Liver (tissue), 9 donors: ENCODE results near the gene SNTA1. TPM values are rescaled to one million over a fixed set of nuclear protein-coding genes. Genes with fewer than 3 reads are reported as not detected.

Experiments used
- DNase-seq: peaks from one replicate; pipeline ENCODE4 v3.0.0-alpha.2; 2017; ENCODE audit warnings: low spot score
- H3K27ac ChIP-seq, 2 donors: one replicate each; pipeline ENCODE4 v1.7.0; 2013; ENCODE audit warnings: inconsistent platforms in 2 of 2, low read length in 2 of 2, control low read depth in 1 of 2, low read depth in 1 of 2, mild to moderate bottlenecking in 1 of 2
- H3K27me3 ChIP-seq, 4 donors: one replicate each; pipeline versions ENCODE4 v1.6.1 to v1.7.0; 2013; ENCODE audit warnings: low read length in 3 of 4, inconsistent platforms in 1 of 4, mild to moderate bottlenecking in 1 of 4, moderate library complexity in 1 of 4; ENCODE audit not compliant: control insufficient read depth in 4 of 4, insufficient read depth in 4 of 4
- H3K36me3 ChIP-seq, 4 donors: one replicate each; pipeline versions ENCODE4 v1.6.1 to v1.7.0; 2013; ENCODE audit warnings: low read length in 3 of 4, mild to moderate bottlenecking in 3 of 4, low read depth in 1 of 4, moderate library complexity in 1 of 4; ENCODE audit not compliant: control insufficient read depth in 4 of 4, insufficient read depth in 3 of 4
- H3K4me1 ChIP-seq, 4 donors: one replicate each; pipeline versions ENCODE4 v1.6.1 to v1.7.0; 2013; ENCODE audit warnings: low read length in 3 of 4, mild to moderate bottlenecking in 3 of 4, moderate library complexity in 1 of 4; ENCODE audit not compliant: control insufficient read depth in 4 of 4, insufficient read depth in 4 of 4
- H3K4me3 ChIP-seq, 3 donors: one replicate each; pipeline versions ENCODE4 v1.6.1 to v1.7.0; 2013; ENCODE audit warnings: low read length in 3 of 3, control low read depth in 1 of 3, low read depth in 1 of 3, mild to moderate bottlenecking in 1 of 3
- H3K9ac ChIP-seq, 2 donors: one replicate each; pipeline ENCODE4 v1.7.0; 2013; ENCODE audit warnings: low read length in 2 of 2, mild to moderate bottlenecking in 2 of 2, moderate library complexity in 2 of 2, control low read depth in 1 of 2, low read depth in 1 of 2
- H3K9me3 ChIP-seq, 4 donors: one replicate each; pipeline versions ENCODE4 v1.6.1 to v1.7.0; 2013; ENCODE audit warnings: low read length in 3 of 4; ENCODE audit not compliant: control insufficient read depth in 4 of 4
- FOXA1 ChIP-seq: IDR thresholded peaks from 2 replicates; pipeline ENCODE4 v1.6.1; 2016; ENCODE audit warnings: antibody characterized with exemption
- FOXA2 ChIP-seq: IDR thresholded peaks from 2 replicates; pipeline ENCODE4 v1.6.1; 2016; ENCODE audit warnings: antibody characterized with exemption
- GABPA ChIP-seq, 2 donors: IDR thresholded peaks in 1 of 2; conservative IDR thresholded peaks in 1 of 2; 2 replicates each; pipeline ENCODE4 v1.6.1; 2016; ENCODE audit warnings: antibody characterized with exemption in 2 of 2, mild to moderate bottlenecking in 1 of 2, moderate library complexity in 1 of 2
- HNF4A ChIP-seq, 2 donors: conservative IDR thresholded peaks; 2 replicates each; pipeline ENCODE4 v1.6.1; 2016; ENCODE audit warnings: antibody characterized with exemption in 2 of 2, mild to moderate bottlenecking in 2 of 2
- HNF4G ChIP-seq: IDR thresholded peaks from 2 replicates; pipeline ENCODE4 v1.6.1; 2016; ENCODE audit warnings: antibody characterized with exemption
- NR2F2 ChIP-seq: IDR thresholded peaks from 2 replicates; pipeline ENCODE4 v1.6.1; 2016; ENCODE audit warnings: antibody characterized with exemption
- RXRA ChIP-seq, 2 donors: IDR thresholded peaks; 2 replicates each; pipeline ENCODE4 v1.6.1; 2017 to 2018; ENCODE audit warnings: antibody characterized with exemption in 2 of 2, mild to moderate bottlenecking in 1 of 2
- SP1 ChIP-seq: IDR thresholded peaks from 2 replicates; pipeline ENCODE4 v1.6.1; 2018; ENCODE audit warnings: antibody characterized with exemption, mild to moderate bottlenecking
- TAF1 ChIP-seq: conservative IDR thresholded peaks from 2 replicates; pipeline ENCODE4 v1.6.1; 2016; ENCODE audit warnings: antibody characterized with exemption, mild to moderate bottlenecking
- YY1 ChIP-seq: IDR thresholded peaks from 2 replicates; pipeline ENCODE4 v1.6.1; 2016; ENCODE audit warnings: antibody characterized with exemption, mild to moderate bottlenecking
- WGBS: extraction: QIAGEN DNeasy Blood & Tissue Kit; methylation state at CpG from one replicate; pipeline ENCODE4 v1.1.7; 2013; 5-methylcytosine and 5-hydroxymethylcytosine counted together
- polyA plus RNA-seq, 2 donors: library from polyadenylated mRNA; stranded (reverse) in 1 of 2; unstranded in 1 of 2; fragments of 200-250 nt in 1 of 2; fragments of >200 nt in 1 of 2; fragmentation: Nextera tagmentation in 1 of 2; extraction: Ambion mirVana in 1 of 2; gene quantifications; one replicate each; pipeline versions ENCODE4 v1.2.1 to v1.2.3, GENCODE V29; 2013 to 2015
- total RNA-seq, 2 donors: library from RNA; depleted of rRNA; stranded (reverse); fragments of >200 nt; gene quantifications; one replicate each; pipeline ENCODE4 v1.2.3, GENCODE V29; 2014
- TF ChIP-seq, protein P1 (sequence below): IDR thresholded peaks from 2 replicates; pipeline ENCODE4 v1.6.1; 2016; ENCODE audit warnings: antibody characterized with exemption
- TF ChIP-seq, protein P2 (sequence below): IDR thresholded peaks from 2 replicates; pipeline ENCODE4 v1.6.1; 2016; ENCODE audit warnings: antibody characterized with exemption, mild to moderate bottlenecking
- TF ChIP-seq, protein P3 (sequence below): IDR thresholded peaks from 2 replicates; pipeline ENCODE4 v1.6.1; 2016; ENCODE audit warnings: antibody characterized with exemption
- TF ChIP-seq, protein P4 (sequence below): fragments of 150-350 bp; IDR thresholded peaks from 2 replicates; pipeline ENCODE4 v1.5.1; 2017; ENCODE audit warnings: improper control_type of control experiment, low read depth, low read length; ENCODE audit not compliant: missing input control
- donor health status: healthy.
- donor health status: healthy.
- donor health status: healthy.
- donor health status: healthy.
- donor health status: healthy.

Gene SNTA1
- 1 to 10 TPM; 3.8 to 9.6 TPM for total RNA-seq
- polyA plus RNA-seq, result 1 to 10 TPM; 6.9 TPM

DNA sequence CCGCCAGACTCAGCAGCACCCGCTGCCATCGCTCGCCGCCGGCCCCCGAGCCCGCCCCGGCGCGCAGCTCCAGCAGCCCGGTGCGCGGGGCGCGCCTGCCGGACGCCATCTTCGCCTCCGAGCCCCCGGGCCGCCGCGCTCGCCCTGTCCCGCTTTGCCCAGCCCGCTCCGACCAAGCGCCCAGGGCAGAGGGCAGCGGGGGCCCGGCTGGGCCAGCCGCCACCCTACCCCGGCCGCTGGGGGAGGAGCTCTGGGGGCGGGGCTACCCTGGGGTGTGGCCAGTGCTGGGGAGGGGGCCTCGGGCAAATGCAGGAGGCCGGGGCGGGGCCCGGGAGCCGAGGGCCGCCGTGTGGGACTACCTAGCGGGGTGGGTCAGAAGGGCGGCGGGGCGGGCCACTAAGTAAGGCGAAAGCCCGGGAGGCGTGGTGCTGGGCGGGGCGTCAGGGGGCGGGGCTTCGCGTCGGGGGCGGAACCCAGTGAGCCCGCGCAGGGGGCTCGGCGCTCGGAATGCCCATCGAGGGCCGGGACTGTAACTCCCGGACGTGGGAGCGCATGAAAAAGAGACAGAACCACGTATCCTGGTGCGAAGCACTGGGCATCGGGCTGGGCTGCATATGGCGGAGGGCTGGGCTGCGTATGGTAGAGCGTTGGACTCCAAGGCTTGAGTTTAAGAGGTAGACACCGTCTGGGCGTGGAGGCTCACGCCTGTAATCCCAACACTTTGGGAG lies at the start of gene SNTA1:
TSS of gene SNTA1 (minus strand) at position 252 of the 728 bp plus-strand sequence. CDS start at position 109, 143 bp downstream.
- DNase-seq, result peak; percentile 95
- Histone ChIP-seq H3K4me1 (peaks cover 5 to 31% (median 21%) of the 10 kb centered on the region in 4 donors), H3K4me3 (peak within 1 kb of the TSS; percentile 79 to 97 (median 81)), H3K27me3 (no peaks in the 10 kb centered on the region), H3K9me3 (no peaks in the 10 kb centered on the region), H3K9ac (peak within 1 kb of the TSS; percentile 24 to 36), H3K27ac (peak within 1 kb of the TSS; percentile 50 to 66), H3K36me3 (no peaks in the 10 kb centered on the region)
- under 1% methylated on average over 75 of the region's 75 CpGs for WGBS
- TF ChIP-seq, protein P1, sequence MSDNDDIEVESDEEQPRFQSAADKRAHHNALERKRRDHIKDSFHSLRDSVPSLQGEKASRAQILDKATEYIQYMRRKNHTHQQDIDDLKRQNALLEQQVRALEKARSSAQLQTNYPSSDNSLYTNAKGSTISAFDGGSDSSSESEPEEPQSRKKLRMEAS, result no peak
- TF ChIP-seq HNF4A (conservative IDR thresholded peaks at IDR 0.05) (peak; percentile 25 to 32), NR2F2 (no peak), HNF4G (no peak), SP1 (peak; percentile 50), YY1 (peak; percentile 18), FOXA1 (peak; percentile 11)
- TF ChIP-seq, protein P2, sequence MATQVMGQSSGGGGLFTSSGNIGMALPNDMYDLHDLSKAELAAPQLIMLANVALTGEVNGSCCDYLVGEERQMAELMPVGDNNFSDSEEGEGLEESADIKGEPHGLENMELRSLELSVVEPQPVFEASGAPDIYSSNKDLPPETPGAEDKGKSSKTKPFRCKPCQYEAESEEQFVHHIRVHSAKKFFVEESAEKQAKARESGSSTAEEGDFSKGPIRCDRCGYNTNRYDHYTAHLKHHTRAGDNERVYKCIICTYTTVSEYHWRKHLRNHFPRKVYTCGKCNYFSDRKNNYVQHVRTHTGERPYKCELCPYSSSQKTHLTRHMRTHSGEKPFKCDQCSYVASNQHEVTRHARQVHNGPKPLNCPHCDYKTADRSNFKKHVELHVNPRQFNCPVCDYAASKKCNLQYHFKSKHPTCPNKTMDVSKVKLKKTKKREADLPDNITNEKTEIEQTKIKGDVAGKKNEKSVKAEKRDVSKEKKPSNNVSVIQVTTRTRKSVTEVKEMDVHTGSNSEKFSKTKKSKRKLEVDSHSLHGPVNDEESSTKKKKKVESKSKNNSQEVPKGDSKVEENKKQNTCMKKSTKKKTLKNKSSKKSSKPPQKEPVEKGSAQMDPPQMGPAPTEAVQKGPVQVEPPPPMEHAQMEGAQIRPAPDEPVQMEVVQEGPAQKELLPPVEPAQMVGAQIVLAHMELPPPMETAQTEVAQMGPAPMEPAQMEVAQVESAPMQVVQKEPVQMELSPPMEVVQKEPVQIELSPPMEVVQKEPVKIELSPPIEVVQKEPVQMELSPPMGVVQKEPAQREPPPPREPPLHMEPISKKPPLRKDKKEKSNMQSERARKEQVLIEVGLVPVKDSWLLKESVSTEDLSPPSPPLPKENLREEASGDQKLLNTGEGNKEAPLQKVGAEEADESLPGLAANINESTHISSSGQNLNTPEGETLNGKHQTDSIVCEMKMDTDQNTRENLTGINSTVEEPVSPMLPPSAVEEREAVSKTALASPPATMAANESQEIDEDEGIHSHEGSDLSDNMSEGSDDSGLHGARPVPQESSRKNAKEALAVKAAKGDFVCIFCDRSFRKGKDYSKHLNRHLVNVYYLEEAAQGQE, result no peak
- TF ChIP-seq, protein P3, sequence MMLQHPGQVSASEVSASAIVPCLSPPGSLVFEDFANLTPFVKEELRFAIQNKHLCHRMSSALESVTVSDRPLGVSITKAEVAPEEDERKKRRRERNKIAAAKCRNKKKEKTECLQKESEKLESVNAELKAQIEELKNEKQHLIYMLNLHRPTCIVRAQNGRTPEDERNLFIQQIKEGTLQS, result no peak
- TF ChIP-seq, protein P4, sequence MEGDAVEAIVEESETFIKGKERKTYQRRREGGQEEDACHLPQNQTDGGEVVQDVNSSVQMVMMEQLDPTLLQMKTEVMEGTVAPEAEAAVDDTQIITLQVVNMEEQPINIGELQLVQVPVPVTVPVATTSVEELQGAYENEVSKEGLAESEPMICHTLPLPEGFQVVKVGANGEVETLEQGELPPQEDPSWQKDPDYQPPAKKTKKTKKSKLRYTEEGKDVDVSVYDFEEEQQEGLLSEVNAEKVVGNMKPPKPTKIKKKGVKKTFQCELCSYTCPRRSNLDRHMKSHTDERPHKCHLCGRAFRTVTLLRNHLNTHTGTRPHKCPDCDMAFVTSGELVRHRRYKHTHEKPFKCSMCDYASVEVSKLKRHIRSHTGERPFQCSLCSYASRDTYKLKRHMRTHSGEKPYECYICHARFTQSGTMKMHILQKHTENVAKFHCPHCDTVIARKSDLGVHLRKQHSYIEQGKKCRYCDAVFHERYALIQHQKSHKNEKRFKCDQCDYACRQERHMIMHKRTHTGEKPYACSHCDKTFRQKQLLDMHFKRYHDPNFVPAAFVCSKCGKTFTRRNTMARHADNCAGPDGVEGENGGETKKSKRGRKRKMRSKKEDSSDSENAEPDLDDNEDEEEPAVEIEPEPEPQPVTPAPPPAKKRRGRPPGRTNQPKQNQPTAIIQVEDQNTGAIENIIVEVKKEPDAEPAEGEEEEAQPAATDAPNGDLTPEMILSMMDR, result no peak

DNA sequence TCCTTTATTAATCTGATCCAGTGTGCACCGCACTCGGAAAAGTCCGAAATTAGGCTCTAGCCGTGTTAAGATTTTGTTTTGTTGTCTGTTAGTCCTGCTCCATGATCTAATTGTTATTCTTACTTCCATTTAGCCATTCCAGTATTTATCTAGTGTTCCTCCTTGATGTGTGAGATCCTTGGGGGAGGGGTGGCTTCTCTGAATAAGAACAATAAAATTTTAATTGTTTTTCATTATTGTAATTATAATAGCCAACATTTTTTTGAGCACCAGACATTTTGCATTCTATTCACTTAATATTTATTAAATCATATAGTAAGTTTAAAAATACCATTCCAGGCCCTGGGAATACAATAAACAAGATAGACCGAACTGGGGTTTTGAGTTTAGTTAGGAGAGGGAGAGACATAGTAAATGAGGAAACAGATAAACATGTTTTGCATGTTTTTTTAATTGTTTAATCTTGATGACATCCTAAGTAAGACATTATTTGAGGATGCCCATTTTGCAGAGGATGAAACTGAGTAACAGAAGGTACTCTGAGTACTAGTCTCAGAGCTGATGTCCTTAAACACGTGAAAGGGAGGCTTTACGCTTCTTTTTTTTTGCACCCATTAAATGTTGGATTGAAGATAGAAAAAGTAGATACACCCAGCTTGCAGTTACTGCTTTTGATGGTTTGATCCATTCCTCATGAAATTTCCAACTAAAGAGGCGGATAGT lies 47.5 kb upstream of the SNTA1 start:
- no peaks in the 10 kb centered on the region for H3K27me3 ChIP-seq
- peak overlapping the region; percentile 75 to 98 (median 95) for H3K4me3 ChIP-seq
- H3K9me3 ChIP-seq, result no peaks in the 10 kb centered on the region
- H3K9ac ChIP-seq, result peak overlapping the region; percentile 83 to 86
- WGBS, result 59% methylated on average over 8 of the region's 8 CpGs
- H3K4me1 ChIP-seq, result peaks cover 2 to 11% (median 9%) of the 10 kb centered on the region in 4 donors
- no peak for DNase-seq
- H3K27ac ChIP-seq, result peak overlapping the region; percentile 85 to 90
- peaks cover 0 to 1% (median 0%) of the 10 kb centered on the region in 4 donors for H3K36me3 ChIP-seq
- TF ChIP-seq, protein P2, result no peak
- TF ChIP-seq HNF4G (no peak), SP1 (no peak), GABPA (IDR thresholded peaks at IDR 0.05 in 1 of 2, conservative IDR thresholded peaks at IDR 0.05 in 1 of 2) (no peak), RXRA (IDR thresholded peaks at IDR 0.05) (no peak), FOXA2 (no peak), TAF1 (no peak)
- TF ChIP-seq, protein P1, result no peak
- TF ChIP-seq, protein P4, result no peak
